GM19455 (cell line): ENCODE measurements around the gene FHIT.
A peak's percentile ranks its signal among the peaks of the same experiment; 100 is the strongest.

ENCODE experiments used
- ATAC-seq: cut with Tn5 transposase; IDR thresholded peaks from one replicate; pipeline ENCODE4 v1.9.1; 2021; ENCODE audit not compliant: unreplicated experiment

The FHIT gene

DNA sequence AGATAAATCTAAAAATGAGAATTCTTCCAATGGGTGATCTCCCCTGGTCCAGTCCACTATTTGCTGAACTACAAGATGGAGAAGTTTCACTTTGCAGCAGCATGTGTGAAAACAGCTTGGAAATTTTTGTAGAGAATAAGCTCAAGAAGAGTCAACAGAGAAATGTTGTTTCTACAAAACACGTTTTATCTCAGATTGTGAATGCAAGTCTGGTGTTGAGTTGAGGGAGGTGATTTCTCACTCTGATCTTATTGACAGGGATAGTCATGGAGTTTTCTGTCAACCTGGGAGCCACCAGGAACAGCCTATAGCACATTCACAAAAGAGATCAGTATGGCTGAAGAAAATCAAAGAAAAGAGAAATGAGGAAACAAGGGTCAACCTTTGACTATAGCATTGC, 1220.3 kb downstream of the FHIT start:
- no peak for ATAC-seq

DNA sequence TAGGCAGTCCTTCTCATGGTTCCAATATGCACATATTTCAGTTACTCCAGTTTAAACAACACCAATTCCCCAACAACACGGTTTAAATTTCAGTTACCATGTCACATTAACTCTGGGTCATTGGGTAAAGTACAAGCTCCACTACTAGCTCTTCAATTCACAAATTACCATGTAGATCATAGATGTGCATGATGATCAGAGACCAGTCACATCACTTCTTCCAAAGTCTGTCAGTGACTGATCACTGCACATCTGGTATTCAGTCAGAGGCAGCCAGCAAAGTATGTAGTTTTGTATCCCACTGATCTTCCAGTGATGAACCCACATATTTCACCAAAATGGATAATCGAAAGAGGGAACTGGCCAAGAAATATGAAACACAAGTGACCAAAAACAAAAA, 1223.0 kb downstream of the FHIT start:
- no peak for ATAC-seq

- no peak for ATAC-seq
Observed at GRCh38 chr3:60027335-60027734, 1223.9 kb downstream of the FHIT start.

- ATAC-seq: no peak
Observed at GRCh38 chr3:60025096-60026050, 1225.9 kb downstream of the FHIT start.

GRCh38 chr3:60024400-60024799, 1226.9 kb downstream of the FHIT start:
- no peak for ATAC-seq

DNA sequence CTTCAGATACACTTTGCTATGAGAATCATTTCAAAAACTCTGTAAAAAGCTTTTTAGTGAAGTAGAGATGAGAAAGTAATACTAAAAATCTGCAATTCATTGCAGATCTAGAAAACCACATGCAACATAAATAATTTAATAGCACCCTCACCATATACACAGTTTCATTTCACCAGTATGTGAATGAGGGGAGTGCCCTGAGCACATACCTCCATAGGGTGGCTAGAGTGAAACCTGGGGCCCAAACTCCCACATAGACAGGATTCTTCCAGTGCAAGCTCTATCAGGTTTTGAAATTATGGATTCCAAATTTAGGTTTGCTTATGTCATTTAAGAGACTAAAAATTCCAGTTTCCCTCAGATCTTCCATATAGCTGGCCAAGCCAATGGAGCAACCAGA, 1228.1 kb downstream of the FHIT start:
- ATAC-seq: no peak

DNA sequence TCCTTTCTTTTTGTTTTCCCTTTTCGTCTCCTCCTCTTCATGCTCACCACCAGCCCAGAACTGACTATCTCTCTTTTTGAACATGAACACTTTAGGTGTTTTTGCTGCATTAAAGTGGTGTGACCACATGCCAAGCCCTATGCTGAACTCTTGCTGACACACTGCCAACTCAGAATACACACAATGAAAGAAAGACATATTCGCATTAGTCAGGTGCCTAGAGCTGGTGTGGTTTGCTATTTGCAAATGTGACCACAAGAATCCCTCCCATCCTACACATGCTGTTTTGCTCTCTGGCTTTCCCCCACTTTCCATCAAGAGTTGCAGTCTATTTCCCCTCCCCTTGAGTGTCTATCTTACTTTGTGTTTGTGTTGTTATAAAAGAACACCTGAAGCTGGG, 1233.6 kb downstream of the FHIT start:
- ATAC-seq: no peak

- no peak for ATAC-seq
Observed at GRCh38 chr3:60015032-60015705, 1236.1 kb downstream of the FHIT start.

DNA sequence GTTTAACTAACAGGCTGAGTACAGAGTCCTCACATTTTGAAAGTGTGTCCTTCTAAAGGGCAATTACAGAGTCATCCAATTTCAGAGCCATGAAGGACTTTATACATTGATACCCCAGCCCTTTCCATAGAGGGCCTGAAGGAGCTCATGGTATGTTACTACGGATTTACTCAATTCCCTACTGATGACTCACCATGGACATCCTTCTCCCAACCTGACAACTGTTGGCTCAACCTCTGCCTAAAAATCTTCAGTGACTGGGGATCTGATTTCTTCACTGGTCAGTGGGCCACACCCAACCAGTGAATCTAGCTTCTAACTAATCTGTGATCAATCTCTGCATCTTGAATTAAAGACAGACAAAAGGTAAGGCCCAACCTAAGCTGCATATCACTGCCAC, 1238.0 kb downstream of the FHIT start:
- no peak for ATAC-seq

DNA sequence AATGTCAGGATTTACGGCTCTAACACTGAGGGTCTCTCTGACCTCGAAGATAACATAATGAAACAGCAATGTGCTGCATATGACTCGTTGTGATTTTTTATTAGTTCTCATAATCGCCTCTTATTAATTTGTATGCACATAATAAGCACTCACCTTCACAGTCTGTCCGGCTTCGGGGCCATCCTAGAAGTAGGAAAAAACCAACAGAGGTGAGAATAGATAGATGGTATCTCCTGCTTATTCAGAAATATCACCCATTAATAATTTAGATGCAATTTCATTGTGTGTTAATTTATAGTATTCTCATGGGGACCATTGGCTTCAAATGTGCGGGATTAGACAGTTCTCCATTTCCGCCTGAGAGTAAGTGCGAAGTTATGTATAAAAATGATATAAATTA, 1240.0 kb downstream of the FHIT start:
- no peak for ATAC-seq

- ATAC-seq: peak; percentile 98
Observed at GRCh38 chr3:60010781-60011180, 1240.5 kb downstream of the FHIT start.

- ATAC-seq: no peak
Observed at GRCh38 chr3:60009931-60010478, 1241.2 kb downstream of the FHIT start.

DNA sequence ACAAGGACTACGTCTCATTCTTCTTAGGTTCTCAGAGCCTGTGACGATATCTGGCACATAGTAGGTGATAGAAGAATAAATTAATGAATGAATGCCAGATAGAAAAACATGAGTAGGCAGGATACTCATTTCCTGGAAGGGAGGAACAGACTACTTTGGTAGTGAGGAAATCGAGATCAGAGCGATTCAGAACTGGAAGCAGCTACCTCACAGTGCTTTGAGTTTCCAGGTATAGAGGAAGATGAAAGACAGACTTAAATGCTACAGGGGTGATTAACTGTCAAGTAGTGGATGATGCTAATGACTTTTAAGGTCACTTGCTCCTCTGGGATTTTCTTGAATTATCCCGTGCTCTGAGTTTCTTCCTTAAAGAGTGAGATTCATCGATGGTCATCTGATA, 1249.9 kb downstream of the FHIT start:
- ATAC-seq: no peak

- no peak for ATAC-seq
Observed at GRCh38 chr3:60000311-60001105, 1250.7 kb downstream of the FHIT start.

- ATAC-seq: no peak
Observed at GRCh38 chr3:59998058-59998457, 1253.2 kb downstream of the FHIT start.

- ATAC-seq: no peak
Observed at GRCh38 chr3:59997583-59997982, 1253.7 kb downstream of the FHIT start.

- ATAC-seq: no peak
Observed at GRCh38 chr3:59996056-59996455, 1255.2 kb downstream of the FHIT start.

DNA sequence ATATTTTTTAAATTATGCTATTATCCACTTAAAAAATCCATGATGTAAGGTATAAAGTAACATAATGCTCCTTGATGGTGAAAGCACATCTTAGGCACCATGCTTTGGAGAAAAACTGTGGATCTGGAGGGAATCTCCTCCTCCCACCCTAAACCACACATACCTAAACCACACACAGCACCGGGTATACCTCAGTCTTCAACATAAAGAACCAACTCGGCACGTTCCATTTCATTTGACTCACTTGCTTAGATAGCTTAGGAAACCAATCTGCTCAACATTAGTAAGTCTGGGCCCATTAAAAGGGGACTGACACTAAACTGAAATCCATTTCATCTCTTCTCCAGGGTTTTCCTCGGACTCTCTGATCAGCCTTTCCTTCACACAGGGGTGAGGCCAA, 1255.7 kb downstream of the FHIT start:
- no peak for ATAC-seq

DNA sequence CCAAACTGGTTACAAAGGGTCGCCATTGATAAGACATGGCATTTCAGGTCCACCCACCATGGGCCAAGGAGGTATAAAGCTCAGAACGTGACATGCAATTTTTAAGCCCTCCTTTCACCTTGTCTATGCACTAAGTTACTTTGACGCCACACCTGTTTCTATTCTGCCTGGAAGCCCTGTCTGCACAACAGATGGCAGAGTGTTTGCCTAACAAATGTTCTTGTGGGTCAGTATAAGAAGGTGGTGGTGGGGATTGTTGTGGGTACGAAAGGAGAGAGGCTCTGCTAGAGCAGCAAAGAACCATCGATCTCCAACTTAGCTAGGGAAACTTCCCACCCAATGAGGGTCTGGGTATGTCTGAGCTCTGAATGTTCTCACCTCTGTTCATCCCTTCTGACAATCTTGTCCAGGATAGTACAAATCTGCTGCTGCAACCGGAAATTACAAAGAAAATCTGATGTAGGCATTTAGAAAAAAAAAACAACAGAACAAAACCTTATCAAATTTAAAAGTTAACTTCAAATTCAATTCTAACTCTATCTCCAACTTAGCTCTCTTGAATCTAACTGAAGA, 1256.4 kb downstream of the FHIT start:
- ATAC-seq: no peak

DNA sequence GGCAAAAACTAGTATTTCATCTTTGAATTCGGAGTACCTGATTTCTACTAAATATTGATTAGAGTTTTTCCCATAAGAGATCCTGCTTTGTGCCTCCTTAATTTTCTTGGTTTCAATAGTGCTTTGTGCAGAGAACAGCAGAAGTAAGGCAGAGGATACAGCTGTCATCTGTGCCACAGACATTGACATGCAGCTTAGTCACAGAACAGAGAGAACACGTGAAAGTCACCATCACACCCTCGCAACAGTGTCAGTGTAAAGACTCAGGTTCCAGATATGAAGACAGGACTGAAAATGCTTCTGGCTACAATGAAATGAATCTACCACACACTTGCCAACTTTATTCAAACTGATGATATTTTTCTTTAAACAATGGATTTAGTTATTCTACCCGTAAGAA, 1258.7 kb downstream of the FHIT start:
- no peak for ATAC-seq

DNA sequence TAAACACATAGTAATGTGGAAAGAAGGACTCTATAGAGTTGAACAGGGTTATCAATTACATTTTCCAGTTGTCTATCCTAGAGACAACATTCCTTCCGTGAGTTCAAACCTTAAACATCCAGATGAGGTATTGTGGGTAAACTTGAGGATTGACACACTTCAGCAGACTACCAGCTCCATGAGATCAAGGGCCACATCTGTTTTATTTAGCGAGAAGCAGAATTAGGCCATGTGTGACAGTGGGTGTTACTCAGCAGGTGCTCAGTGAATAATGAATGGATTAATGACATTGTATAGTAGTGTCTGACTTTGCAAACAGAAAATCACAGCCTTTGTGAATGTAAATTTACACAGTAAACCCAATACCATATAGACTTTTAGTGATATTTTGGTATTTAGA, 1260.3 kb downstream of the FHIT start:
- no peak for ATAC-seq
